ENCODE measurements around the gene GSTCD.

The GSTCD gene

GRCh38 chr4:105805501-105806120, 97.0 kb downstream of the GSTCD start:
- H3K9me3 ChIP-seq (ENCODE audit: control insufficient read depth, low read length): no peaks in the 10 kb centered on the region
- no peak overlapping the region for H3K4me3 ChIP-seq (ENCODE audit: extremely low read depth, insufficient read depth, low read length, poor library complexity, severe bottlenecking)
- H3K36me3 ChIP-seq (ENCODE audit: control insufficient read depth, insufficient read depth, low read length): no peaks in the 10 kb centered on the region
- peaks cover 13% of the 10 kb centered on the region for H3K4me1 ChIP-seq (ENCODE audit: control insufficient read depth, insufficient read depth, low read length, poor library complexity, severe bottlenecking)
- H3K27ac ChIP-seq (ENCODE audit: low read depth, low read length, severe bottlenecking): no peak overlapping the region
- WGBS, 2 experiments (ENCODE audit: insufficient coverage in 2 of 2): no CpG with 5 or more reads among the region's 1 CpG

- Histone ChIP-seq H3K4me3 (ENCODE audit: extremely low read depth, insufficient read depth, low read length, poor library complexity, severe bottlenecking) (no peak overlapping the region), H3K27ac (ENCODE audit: low read depth, low read length, severe bottlenecking) (no peak overlapping the region), H3K36me3 (ENCODE audit: control insufficient read depth, insufficient read depth, low read length) (no peaks in the 10 kb centered on the region), H3K4me1 (ENCODE audit: control insufficient read depth, insufficient read depth, low read length, poor library complexity, severe bottlenecking) (peaks cover 13% of the 10 kb centered on the region), H3K9me3 (ENCODE audit: control insufficient read depth, low read length) (no peaks in the 10 kb centered on the region)
- WGBS, 2 experiments (ENCODE audit: insufficient coverage in 2 of 2): 90% methylated on average over 2 of the region's 2 CpGs; no CpG with 5 or more reads in 1 of the 2 experiments
Observed at GRCh38 chr4:105807496-105807895, 98.9 kb downstream of the GSTCD start.

GRCh38 chr4:105808030-105808749, 99.6 kb downstream of the GSTCD start:
- 73 to 75% methylated on average over 1 of the region's 3 CpGs for WGBS, 2 experiments (ENCODE audit: insufficient coverage in 2 of 2)

GRCh38 chr4:105808750-105809041, 100.1 kb downstream of the GSTCD start:
- Histone ChIP-seq H3K4me1 (ENCODE audit: control insufficient read depth, insufficient read depth, low read length, poor library complexity, severe bottlenecking) (peaks cover 13% of the 10 kb centered on the region), H3K4me3 (ENCODE audit: extremely low read depth, insufficient read depth, low read length, poor library complexity, severe bottlenecking) (no peak overlapping the region), H3K27ac (ENCODE audit: low read depth, low read length, severe bottlenecking) (peak overlapping the region; percentile 38), H3K36me3 (ENCODE audit: control insufficient read depth, insufficient read depth, low read length) (no peaks in the 10 kb centered on the region), H3K9me3 (ENCODE audit: control insufficient read depth, low read length) (no peaks in the 10 kb centered on the region)
- 79 to 80% methylated on average over 1 to 2 of the region's 3 CpGs for WGBS, 2 experiments (ENCODE audit: insufficient coverage in 2 of 2)

More at GRCh38 chr4:105808030-105808749, 99.6 kb downstream of the GSTCD start:
- peak overlapping the region; percentile 38 for H3K27ac ChIP-seq (ENCODE audit: low read depth, low read length, severe bottlenecking)
- H3K4me1 ChIP-seq (ENCODE audit: control insufficient read depth, insufficient read depth, low read length, poor library complexity, severe bottlenecking): peaks cover 13% of the 10 kb centered on the region
- no peak overlapping the region for H3K4me3 ChIP-seq (ENCODE audit: extremely low read depth, insufficient read depth, low read length, poor library complexity, severe bottlenecking)
- no peaks in the 10 kb centered on the region for H3K36me3 ChIP-seq (ENCODE audit: control insufficient read depth, insufficient read depth, low read length)
- H3K9me3 ChIP-seq (ENCODE audit: control insufficient read depth, low read length): no peaks in the 10 kb centered on the region

- H3K9me3 ChIP-seq (ENCODE audit: control insufficient read depth, low read length): no peaks in the 10 kb centered on the region
Observed at GRCh38 chr4:105815701-105816100, 107.1 kb downstream of the GSTCD start.

GRCh38 chr4:105822061-105822460, 113.5 kb downstream of the GSTCD start:
- H3K36me3 ChIP-seq (ENCODE audit: control insufficient read depth, insufficient read depth, low read length): no peaks in the 10 kb centered on the region
- H3K4me3 ChIP-seq (ENCODE audit: extremely low read depth, insufficient read depth, low read length, poor library complexity, severe bottlenecking): no peak overlapping the region
- H3K4me1 ChIP-seq (ENCODE audit: control insufficient read depth, insufficient read depth, low read length, poor library complexity, severe bottlenecking): no peaks in the 10 kb centered on the region
- no peaks in the 10 kb centered on the region for H3K9me3 ChIP-seq (ENCODE audit: control insufficient read depth, low read length)
- no peak overlapping the region for H3K27ac ChIP-seq (ENCODE audit: low read depth, low read length, severe bottlenecking)

More at GRCh38 chr4:105815701-105816100, 107.1 kb downstream of the GSTCD start:
- Histone ChIP-seq H3K4me3 (ENCODE audit: extremely low read depth, insufficient read depth, low read length, poor library complexity, severe bottlenecking) (no peak overlapping the region), H3K4me1 (ENCODE audit: control insufficient read depth, insufficient read depth, low read length, poor library complexity, severe bottlenecking) (no peaks in the 10 kb centered on the region), H3K27ac (ENCODE audit: low read depth, low read length, severe bottlenecking) (no peak overlapping the region), H3K36me3 (ENCODE audit: control insufficient read depth, insufficient read depth, low read length) (no peaks in the 10 kb centered on the region)
- WGBS, 2 experiments (ENCODE audit: insufficient coverage in 2 of 2): no CpG with 5 or more reads among the region's 1 CpG

GRCh38 chr4:105828074-105828473, 119.5 kb downstream of the GSTCD start:
- WGBS, 2 experiments (ENCODE audit: insufficient coverage in 2 of 2): no CpG with 5 or more reads among the region's 2 CpGs
- Histone ChIP-seq H3K9me3 (ENCODE audit: control insufficient read depth, low read length) (no peaks in the 10 kb centered on the region), H3K4me1 (ENCODE audit: control insufficient read depth, insufficient read depth, low read length, poor library complexity, severe bottlenecking) (no peaks in the 10 kb centered on the region), H3K4me3 (ENCODE audit: extremely low read depth, insufficient read depth, low read length, poor library complexity, severe bottlenecking) (no peak overlapping the region), H3K36me3 (ENCODE audit: control insufficient read depth, insufficient read depth, low read length) (no peaks in the 10 kb centered on the region), H3K27ac (ENCODE audit: low read depth, low read length, severe bottlenecking) (no peak overlapping the region)

- WGBS, 2 experiments (ENCODE audit: insufficient coverage in 2 of 2): 80% methylated on average over 1 of the region's 2 CpGs; no CpG with 5 or more reads in 1 of the 2 experiments
- Histone ChIP-seq H3K27ac (ENCODE audit: low read depth, low read length, severe bottlenecking) (no peak overlapping the region), H3K9me3 (ENCODE audit: control insufficient read depth, low read length) (no peaks in the 10 kb centered on the region), H3K4me1 (ENCODE audit: control insufficient read depth, insufficient read depth, low read length, poor library complexity, severe bottlenecking) (no peaks in the 10 kb centered on the region), H3K4me3 (ENCODE audit: extremely low read depth, insufficient read depth, low read length, poor library complexity, severe bottlenecking) (no peak overlapping the region), H3K36me3 (ENCODE audit: control insufficient read depth, insufficient read depth, low read length) (peaks cover 12% of the 10 kb centered on the region)
Observed at GRCh38 chr4:105831189-105831588, 122.6 kb downstream of the GSTCD start.

- Histone ChIP-seq H3K4me1 (ENCODE audit: control insufficient read depth, insufficient read depth, low read length, poor library complexity, severe bottlenecking) (no peaks in the 10 kb centered on the region), H3K9me3 (ENCODE audit: control insufficient read depth, low read length) (no peaks in the 10 kb centered on the region), H3K36me3 (ENCODE audit: control insufficient read depth, insufficient read depth, low read length) (peaks cover 23% of the 10 kb centered on the region), H3K27ac (ENCODE audit: low read depth, low read length, severe bottlenecking) (no peak overlapping the region), H3K4me3 (ENCODE audit: extremely low read depth, insufficient read depth, low read length, poor library complexity, severe bottlenecking) (no peak overlapping the region)
- WGBS, 2 experiments (ENCODE audit: insufficient coverage in 2 of 2): 90 to 92% methylated on average over 3 to 6 of the region's 6 CpGs
Observed at GRCh38 chr4:105835177-105835576, 126.6 kb downstream of the GSTCD start.

- Histone ChIP-seq H3K4me1 (ENCODE audit: control insufficient read depth, insufficient read depth, low read length, poor library complexity, severe bottlenecking) (no peaks in the 10 kb centered on the region), H3K9me3 (ENCODE audit: control insufficient read depth, low read length) (no peaks in the 10 kb centered on the region), H3K36me3 (ENCODE audit: control insufficient read depth, insufficient read depth, low read length) (peaks cover 23% of the 10 kb centered on the region), H3K27ac (ENCODE audit: low read depth, low read length, severe bottlenecking) (no peak overlapping the region), H3K4me3 (ENCODE audit: extremely low read depth, insufficient read depth, low read length, poor library complexity, severe bottlenecking) (no peak overlapping the region)
- 96 to 100% methylated on average over 2 of the region's 3 CpGs for WGBS, 2 experiments (ENCODE audit: insufficient coverage in 2 of 2)
Observed at GRCh38 chr4:105836537-105836936, 128.0 kb downstream of the GSTCD start.

- Histone ChIP-seq H3K36me3 (ENCODE audit: control insufficient read depth, insufficient read depth, low read length) (peaks cover 23% of the 10 kb centered on the region), H3K4me1 (ENCODE audit: control insufficient read depth, insufficient read depth, low read length, poor library complexity, severe bottlenecking) (no peaks in the 10 kb centered on the region), H3K4me3 (ENCODE audit: extremely low read depth, insufficient read depth, low read length, poor library complexity, severe bottlenecking) (no peak overlapping the region), H3K9me3 (ENCODE audit: control insufficient read depth, low read length) (no peaks in the 10 kb centered on the region), H3K27ac (ENCODE audit: low read depth, low read length, severe bottlenecking) (no peak overlapping the region)
- WGBS, 2 experiments (ENCODE audit: insufficient coverage in 2 of 2): 82 to 100% methylated on average over 1 of the region's 2 CpGs
Observed at GRCh38 chr4:105837037-105837436, 128.5 kb downstream of the GSTCD start.
